ENCODE results near the gene CFAP57. TPM values are rescaled to one million over a fixed set of nuclear protein-coding genes. Genes with fewer than 3 reads are reported as not detected.
A peak's percentile ranks its signal among the peaks of the same experiment; 100 is the strongest.

CFAP57 gene
- total and polyA plus RNA-seq, 2 donors (not counting 1 experiment from before 2014, with no cell fraction given) = 0.07 to 0.44 TPM

- H3K27me3 Mint-ChIP-seq = peaks cover 24% of the 10 kb centered on the region
- peak within 1 kb of the TSS; percentile 79 for H3K4me3 Mint-ChIP-seq
- 90% methylated on average over 7 of the region's 7 CpGs for WGBS (ENCODE audit: insufficient coverage)
- DNase-seq (no peak), ATAC-seq (ENCODE audit: low read depth) (no peak)
- H3K4me1 ChIP-seq (ENCODE audit: control insufficient read depth in 2 of 2, insufficient read depth in 2 of 2, low read length in 2 of 2) = peaks cover 14 to 19% of the 10 kb centered on the region in 2 donors
- ChIA-PET POLR2A (no interaction called here), CTCF (no interaction called here)
- H3K79me2 ChIP-seq (ENCODE audit: control insufficient read depth, insufficient read depth, low read length) = no peaks in the 10 kb centered on the region
- H3K36me3 ChIP-seq (replicated peaks in 1 of 2; ENCODE audit: control extremely low read depth in 1 of 2, control insufficient read depth in 1 of 2, extremely low read depth in 1 of 2, insufficient read depth in 2 of 2, low read length in 1 of 2) = no peaks in the 10 kb centered on the region
- intact Hi-C loops (cut with micrococcal nuclease) = no loop called here
- no peak within 1 kb of the TSS for H3K27ac Mint-ChIP-seq
- peaks cover 0 to 14% (median 4%) of the 10 kb centered on the region in 4 experiments for H3K27me3 ChIP-seq (replicated peaks in 1 of 4; ENCODE audit: control extremely low read depth in 1 of 4, control insufficient read depth in 3 of 4, insufficient read depth in 4 of 4, low read length in 3 of 4)
- peaks cover 26% of the 10 kb centered on the region for H3K4me1 Mint-ChIP-seq
- H3K27ac ChIP-seq (ENCODE audit: low read length in 2 of 2) = no peak within 1 kb of the TSS
- TF ChIP-seq CTCF (IDR thresholded peaks at IDR 0.05) (no peak), EZH2 (IDR thresholded peaks at IDR 0.05; ENCODE audit: borderline replicate concordance, insufficient read depth, low read depth, low read length, poor library complexity, severe bottlenecking) (no peak)
- H2AFZ ChIP-seq (ENCODE audit: insufficient read depth, low read depth, low read length, poor library complexity, severe bottlenecking) = peak within 1 kb of the TSS; percentile 75
- H3K4me3 ChIP-seq (ENCODE audit: control extremely low read depth in 1 of 5, extremely low read depth in 1 of 5, insufficient read depth in 1 of 5, low read depth in 2 of 5, low read length in 4 of 5) = peak within 1 kb of the TSS in 4 of 5 experiments; percentile 22 to 55 (median 42)
- H3K9me3 Mint-ChIP-seq (ENCODE audit: insufficient read depth) = no peaks in the 10 kb centered on the region
- H3K4me2 ChIP-seq (replicated peaks; ENCODE audit: low read depth, low read length, poor library complexity, severe bottlenecking) = peak within 1 kb of the TSS; percentile 79
- peaks cover 0 to 4% (median 0%) of the 10 kb centered on the region in 3 donors for H3K9me3 ChIP-seq (ENCODE audit: control extremely low read depth in 1 of 3, control insufficient read depth in 2 of 3, insufficient read depth in 1 of 3, low read length in 2 of 3)
- H4K20me1 ChIP-seq (ENCODE audit: control insufficient read depth, insufficient read depth, low read length, poor library complexity, severe bottlenecking) = no peaks in the 10 kb centered on the region
- H3K9ac ChIP-seq (ENCODE audit: low read length) = peak within 1 kb of the TSS; percentile 39
Observed at GRCh38 chr1:43269627-43270375, 97.7 kb downstream of the CFAP57 start, which contains the start of gene TMEM125. TMEM125 (plus strand) TSS chr1:43269983; CDS start chr1:43272723, 2,740 bp downstream.
